HS-5 (cell line): ENCODE results near the gene PHC2.
A peak's percentile ranks its signal among the peaks of the same experiment; 100 is the strongest.

ENCODE experiments used
- DNase-seq: peaks from one replicate; pipeline ENCODE4 v3.0.0-alpha.2; 2012; ENCODE audit warnings: low read depth

Gene PHC2

GRCh38 chr1:33420870-33421775 lies 9.8 kb downstream of the PHC2 start:
- DNase-seq = no peak

GRCh38 chr1:33418811-33419210 lies 12.1 kb downstream of the PHC2 start:
- DNase-seq = no peak

GRCh38 chr1:33414879-33415278 lies 16.0 kb downstream of the PHC2 start:
- no peak for DNase-seq

GRCh38 chr1:33410091-33410701 lies 20.7 kb downstream of the PHC2 start:
- no peak for DNase-seq

GRCh38 chr1:33408093-33408436 lies 22.8 kb downstream of the PHC2 start:
- DNase-seq = no peak

GRCh38 chr1:33407352-33408092 lies 23.4 kb downstream of the PHC2 start:
- DNase-seq = no peak

- DNase-seq = no peak
Observed at GRCh38 chr1:33402206-33402605, 28.7 kb downstream of the PHC2 start.

- DNase-seq = no peak
Observed at GRCh38 chr1:33401471-33401870, 29.4 kb downstream of the PHC2 start.

- no peak for DNase-seq
Observed at GRCh38 chr1:33400153-33400911, 30.6 kb downstream of the PHC2 start.

GRCh38 chr1:33399375-33399774 lies 31.5 kb downstream of the PHC2 start:
- DNase-seq = no peak

- no peak for DNase-seq
Observed at GRCh38 chr1:33397994-33398393, 32.9 kb downstream of the PHC2 start.

- DNase-seq = no peak
Observed at GRCh38 chr1:33397125-33397506, 33.8 kb downstream of the PHC2 start.

- DNase-seq = no peak
Observed at GRCh38 chr1:33396188-33397124, 34.4 kb downstream of the PHC2 start.

- DNase-seq = no peak
Observed at GRCh38 chr1:33394770-33395169, 36.1 kb downstream of the PHC2 start.

GRCh38 chr1:33393991-33394390 lies 36.9 kb downstream of the PHC2 start:
- no peak for DNase-seq

GRCh38 chr1:33393524-33393923 lies 37.4 kb downstream of the PHC2 start:
- DNase-seq = no peak

- no peak for DNase-seq
Observed at GRCh38 chr1:33392639-33393038, 38.3 kb downstream of the PHC2 start.

GRCh38 chr1:33392206-33392605 lies 38.7 kb downstream of the PHC2 start:
- DNase-seq = no peak

GRCh38 chr1:33391343-33392078 lies 39.4 kb downstream of the PHC2 start:
- no peak for DNase-seq

GRCh38 chr1:33390542-33390941 lies 40.4 kb downstream of the PHC2 start:
- DNase-seq = peak; percentile 75
